DND-41 (cell line): ENCODE data around the gene YIPF5.
A peak's percentile ranks its signal among the peaks of the same experiment; 100 is the strongest.

Source experiments
- ATAC-seq: fragments of 200-7000 bp; cut with Tn5 transposase; 3 replicates; pipeline ENCODE4 v1.9.1; 2021; ENCODE audit warnings: low read depth; ENCODE audit not compliant: insufficient read depth
- DNase-seq: peaks from one replicate; pipeline ENCODE4 v3.0.0-alpha.2; 2020
- H2AFZ ChIP-seq: 2 replicates; pipeline ENCODE4 v1.6.0; 2012; ENCODE audit warnings: low read depth, low read length
- H3K27ac ChIP-seq: 2 replicates; pipeline ENCODE4 v1.5.1; 2012; ENCODE audit warnings: low read length, inconsistent platforms
- H3K27me3 ChIP-seq: fragments of 200-600 bp; sonication (generic); 2 replicates; pipeline ENCODE4 v1.6.0; 2012; ENCODE audit warnings: low read length, mild to moderate bottlenecking, inconsistent platforms; ENCODE audit not compliant: insufficient read depth, poor library complexity
- H3K36me3 ChIP-seq: 2 replicates; pipeline ENCODE4 v1.5.1; 2012; ENCODE audit warnings: low read length, inconsistent platforms; ENCODE audit not compliant: insufficient read depth
- H3K4me1 ChIP-seq: 2 replicates; pipeline ENCODE4 v1.5.1; 2012; ENCODE audit warnings: mild to moderate bottlenecking, low read length; ENCODE audit not compliant: insufficient read depth
- H3K4me2 ChIP-seq: 2 replicates; pipeline ENCODE4 v1.6.0; 2012; ENCODE audit warnings: mild to moderate bottlenecking, moderate library complexity, low read length, inconsistent platforms; ENCODE audit not compliant: insufficient read depth
- H3K4me3 ChIP-seq, 2 experiments: fragments of 200-600 bp in 1 of 2; shearing (Covaris generic) in 1 of 2; 2 replicates each; pipeline ENCODE4 v1.5.1; 2012 to 2016; ENCODE audit warnings: inconsistent platforms in 2 of 2, low read length in 2 of 2, mild to moderate bottlenecking in 2 of 2, low read depth in 1 of 2, moderate library complexity in 1 of 2
- H3K79me2 ChIP-seq: 2 replicates; pipeline ENCODE4 v1.6.0; 2012; ENCODE audit warnings: low read length, inconsistent platforms; ENCODE audit not compliant: insufficient read depth
- H3K9ac ChIP-seq: 2 replicates; pipeline ENCODE4 v1.6.0; 2012; ENCODE audit warnings: low read depth, mild to moderate bottlenecking, inconsistent platforms, low read length, moderate library complexity
- H3K9me3 ChIP-seq: 2 replicates; pipeline ENCODE4 v1.5.1; 2012; ENCODE audit warnings: low read length, moderate library complexity, mild to moderate bottlenecking, inconsistent platforms; ENCODE audit not compliant: insufficient read depth, severe bottlenecking
- H4K20me1 ChIP-seq: 2 replicates; pipeline ENCODE4 v1.6.0; 2012; ENCODE audit warnings: low read length; ENCODE audit not compliant: insufficient read depth
- CTCF ChIP-seq: IDR thresholded peaks from 2 replicates; pipeline ENCODE4 v1.5.1; 2012; ENCODE audit warnings: borderline replicate concordance, low read length, moderate library complexity, mild to moderate bottlenecking; ENCODE audit not compliant: poor library complexity, severe bottlenecking; ENCODE audit errors: extremely low read depth
- EZH2 ChIP-seq: IDR thresholded peaks from 3 replicates; pipeline ENCODE4 v1.6.1; 2012; ENCODE audit warnings: borderline replicate concordance, low read depth, mild to moderate bottlenecking, moderate library complexity, low read length, inconsistent platforms; ENCODE audit not compliant: severe bottlenecking

The YIPF5 gene

DNA sequence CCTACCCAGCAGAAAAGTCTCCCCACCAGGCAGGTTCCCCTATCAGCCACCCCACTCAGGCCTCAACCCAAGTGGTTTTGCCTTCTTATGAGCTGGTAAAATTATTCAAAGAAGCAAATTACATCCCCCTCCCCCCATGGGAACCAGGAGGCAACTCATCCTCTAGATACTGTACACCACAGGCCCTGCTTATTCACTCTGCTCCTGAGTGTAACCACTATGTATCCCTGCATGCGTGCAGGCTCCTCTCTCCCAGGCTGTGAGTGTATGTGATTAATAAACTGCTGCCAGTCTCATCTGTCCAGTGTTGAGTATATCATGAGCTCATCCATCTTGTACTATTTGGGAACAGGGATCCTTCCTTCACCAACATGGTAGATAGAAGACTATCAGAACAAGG, 8.8 kb upstream of the YIPF5 start:
- H3K9me3 ChIP-seq: no peaks in the 10 kb centered on the region
- TF ChIP-seq CTCF (no peak), EZH2 (no peak)
- H3K79me2 ChIP-seq: no peaks in the 10 kb centered on the region
- ATAC-seq (no peak), DNase-seq (no peak)
- H3K27ac ChIP-seq: no peak overlapping the region
- no peaks in the 10 kb centered on the region for H4K20me1 ChIP-seq
- no peak overlapping the region for H3K4me3 ChIP-seq
- no peak overlapping the region for H3K4me2 ChIP-seq
- H3K36me3 ChIP-seq: no peaks in the 10 kb centered on the region
- H2AFZ ChIP-seq: no peak overlapping the region
- H3K4me1 ChIP-seq: no peaks in the 10 kb centered on the region
- H3K27me3 ChIP-seq: no peaks in the 10 kb centered on the region
- no peak overlapping the region for H3K9ac ChIP-seq

DNA sequence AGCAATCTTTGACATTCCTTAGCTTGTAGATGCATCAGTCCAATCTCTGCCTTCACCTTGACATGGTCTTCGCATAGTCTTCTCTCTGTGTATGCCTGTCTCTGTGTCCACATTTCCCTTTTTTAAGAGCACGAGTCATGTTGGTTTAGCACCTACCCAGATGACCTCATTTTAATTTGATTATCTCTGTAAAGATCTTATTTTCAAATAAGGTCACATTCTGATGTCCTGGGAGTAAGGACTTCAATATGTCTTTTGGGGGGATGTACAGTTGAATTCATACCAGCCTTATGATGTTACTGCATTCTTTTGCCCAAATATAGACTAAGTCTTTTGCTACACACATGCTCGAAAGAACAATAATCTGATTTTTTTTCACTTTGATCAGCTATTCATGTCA, 7.1 kb upstream of the YIPF5 start:
- Histone ChIP-seq H3K4me3 (no peak overlapping the region), H3K27ac (no peak overlapping the region), H3K27me3 (no peaks in the 10 kb centered on the region), H3K4me1 (no peaks in the 10 kb centered on the region), H3K9me3 (no peaks in the 10 kb centered on the region), H2AFZ (no peak overlapping the region), H3K9ac (no peak overlapping the region), H3K4me2 (no peak overlapping the region), H3K79me2 (no peaks in the 10 kb centered on the region), H4K20me1 (no peaks in the 10 kb centered on the region), H3K36me3 (no peaks in the 10 kb centered on the region)
- DNase-seq: no peak
- TF ChIP-seq CTCF: no peak
- TF ChIP-seq EZH2: no peak
- ATAC-seq: no peak

- Histone ChIP-seq H3K27ac (no peak overlapping the region), H3K9ac (no peak overlapping the region), H3K4me2 (no peak overlapping the region), H2AFZ (no peak overlapping the region), H3K4me3 (no peak overlapping the region), H3K4me1 (peaks cover 20% of the 10 kb centered on the region), H3K79me2 (peaks cover 16% of the 10 kb centered on the region), H3K9me3 (no peaks in the 10 kb centered on the region), H3K27me3 (no peaks in the 10 kb centered on the region), H3K36me3 (peaks cover 2% of the 10 kb centered on the region), H4K20me1 (no peaks in the 10 kb centered on the region)
- no peak for ATAC-seq
- TF ChIP-seq CTCF (no peak), EZH2 (no peak)
- DNase-seq: no peak
Observed at GRCh38 chr5:144173766-144174165, 3.3 kb upstream of the YIPF5 start.

- Histone ChIP-seq H3K79me2 (peaks cover 36% of the 10 kb centered on the region), H3K4me2 (peak overlapping the region; percentile 79), H3K4me1 (peaks cover 33% of the 10 kb centered on the region), H2AFZ (peak overlapping the region; percentile 80), H3K27ac (peak overlapping the region; percentile 71), H3K4me3 (peak overlapping the region; percentile 61 to 77), H4K20me1 (no peaks in the 10 kb centered on the region), H3K36me3 (peaks cover 23% of the 10 kb centered on the region), H3K9me3 (no peaks in the 10 kb centered on the region), H3K9ac (peak overlapping the region; percentile 65), H3K27me3 (no peaks in the 10 kb centered on the region)
- peak; percentile 1; the same call in 1 of the 3 replicates for ATAC-seq
- TF ChIP-seq EZH2: no peak
- TF ChIP-seq CTCF: no peak
- no peak for DNase-seq
Observed at GRCh38 chr5:144169904-144170275, 569 bp downstream of the YIPF5 start.
